T-helper 22 cell (primary cell): Measurements from ENCODE around the gene PGAP3.

ENCODE experiments used
- DNase-seq: peaks from one replicate; pipeline ENCODE4 v3.0.0-alpha.2; 2020; ENCODE audit warnings: low read depth

Gene PGAP3

DNA sequence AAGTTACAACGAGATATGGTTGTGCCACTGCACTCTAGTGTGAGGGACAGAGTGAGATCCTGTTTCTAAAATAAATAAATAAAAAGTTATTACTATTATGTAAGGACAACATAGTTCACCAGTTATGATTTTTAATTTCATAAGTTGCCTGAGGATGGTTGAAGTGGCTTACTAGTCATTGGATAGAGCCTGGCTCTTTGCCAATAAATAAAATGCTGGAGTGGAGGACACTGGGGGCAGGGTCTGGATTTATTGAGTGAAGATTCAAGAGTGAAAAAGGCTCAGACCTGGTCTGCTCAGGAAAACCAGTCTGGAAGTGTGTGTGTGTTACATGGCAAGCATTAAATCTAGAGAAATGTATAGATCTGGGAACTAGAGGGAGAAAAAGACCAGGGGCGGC, 48.8 kb downstream of the PGAP3 start:
- DNase-seq, result no peak

DNA sequence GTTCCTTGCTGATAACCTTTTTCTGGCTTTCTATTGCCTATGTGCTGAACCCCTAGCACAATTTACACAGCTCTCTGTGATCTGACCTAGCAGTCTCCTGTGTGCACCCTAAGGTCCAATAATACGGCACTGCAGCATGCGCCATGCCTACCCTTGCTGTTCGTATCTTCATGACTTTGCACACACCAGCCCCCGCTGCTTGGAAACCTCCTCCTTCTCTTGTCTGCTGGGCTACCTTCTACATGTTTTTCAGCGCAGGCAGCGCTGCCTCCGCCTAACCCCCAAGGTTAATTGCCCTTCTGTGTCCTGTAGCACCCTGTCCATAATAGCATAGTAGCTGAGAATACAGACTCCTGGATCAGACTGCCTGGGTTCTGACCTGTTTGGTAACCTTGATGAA, 49.5 kb downstream of the PGAP3 start:
- no peak for DNase-seq

DNA sequence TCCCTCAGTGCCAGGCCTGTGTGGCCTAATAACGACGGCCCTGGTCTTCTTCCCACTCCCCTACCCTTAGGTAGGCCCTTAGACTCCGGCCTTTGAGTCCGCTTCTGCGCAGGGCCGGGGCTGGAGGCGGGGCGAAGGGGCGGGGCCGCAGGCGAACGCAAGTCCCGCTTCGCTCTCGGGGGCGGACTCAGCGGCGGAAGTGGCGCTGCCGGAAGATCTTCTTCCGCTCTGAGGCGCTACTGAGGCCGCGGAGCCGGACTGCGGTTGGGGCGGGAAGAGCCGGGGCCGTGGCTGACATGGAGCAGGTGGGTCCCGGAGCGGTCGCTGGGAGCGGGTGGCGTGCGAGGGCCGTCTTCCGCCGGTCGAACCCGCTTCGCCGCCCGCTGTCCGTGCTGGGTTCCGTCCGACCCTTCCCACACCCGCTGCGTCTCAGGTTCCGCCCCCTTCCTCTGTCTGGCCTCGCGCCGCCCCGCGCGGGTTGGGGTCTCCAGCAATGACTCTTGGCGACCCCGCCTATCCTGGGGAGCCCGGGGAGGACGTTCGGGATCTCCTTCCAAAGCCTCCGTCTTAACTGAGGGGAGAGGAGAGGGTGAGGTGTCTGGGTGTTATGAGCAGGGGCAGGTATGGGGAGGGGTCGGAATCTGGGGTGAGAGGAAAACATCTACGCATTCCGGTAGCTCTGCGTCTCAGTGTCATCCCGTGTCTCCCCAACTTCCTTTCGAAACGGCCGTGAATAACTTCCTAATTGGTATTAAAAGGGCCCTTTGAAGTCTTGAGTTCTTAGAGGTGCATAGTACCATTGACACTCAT, 50.7 kb downstream of the PGAP3 start, which contains the start of gene STARD3:
TSS of gene STARD3 (plus strand) at position 218 of the 810 bp plus-strand sequence. CDS start 16,388 bp downstream, outside the sequence.
- DNase-seq, result peak; percentile 81

DNA sequence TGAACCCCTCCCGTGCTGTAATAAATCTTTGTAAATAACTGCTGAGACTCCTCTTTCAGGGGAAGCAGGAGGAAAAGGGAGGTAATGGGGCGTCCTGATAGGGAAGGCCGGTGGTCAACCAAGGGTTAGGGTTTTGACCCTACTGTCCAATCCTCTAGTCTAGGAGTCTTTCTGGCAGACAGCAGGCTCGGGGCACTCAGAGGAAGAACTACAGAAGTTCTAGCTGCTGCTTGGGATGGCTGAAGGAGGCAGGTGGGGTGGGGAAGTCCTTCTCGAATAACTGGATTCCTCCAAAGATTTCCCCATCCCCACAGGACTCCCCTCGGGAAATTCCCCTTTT, 51.3 kb downstream of the PGAP3 start:
- DNase-seq, result no peak

DNA sequence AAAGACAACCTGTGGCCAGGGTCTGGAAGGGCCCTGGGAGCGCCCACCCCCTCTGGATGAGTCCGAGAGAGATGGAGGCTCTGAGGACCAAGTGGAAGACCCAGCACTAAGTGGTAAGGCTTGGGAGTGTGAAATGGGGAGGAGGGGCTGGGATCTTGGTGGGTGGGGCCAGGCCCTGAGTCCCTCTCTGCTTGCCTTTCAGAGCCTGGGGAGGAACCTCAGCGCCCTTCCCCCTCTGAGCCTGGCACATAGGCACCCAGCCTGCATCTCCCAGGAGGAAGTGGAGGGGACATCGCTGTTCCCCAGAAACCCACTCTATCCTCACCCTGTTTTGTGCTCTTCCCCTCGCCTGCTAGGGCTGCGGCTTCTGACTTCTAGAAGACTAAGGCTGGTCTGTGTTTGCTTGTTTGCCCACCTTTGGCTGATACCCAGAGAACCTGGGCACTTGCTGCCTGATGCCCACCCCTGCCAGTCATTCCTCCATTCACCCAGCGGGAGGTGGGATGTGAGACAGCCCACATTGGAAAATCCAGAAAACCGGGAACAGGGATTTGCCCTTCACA, 52.2 kb downstream of the PGAP3 start:
- no peak for DNase-seq

DNA sequence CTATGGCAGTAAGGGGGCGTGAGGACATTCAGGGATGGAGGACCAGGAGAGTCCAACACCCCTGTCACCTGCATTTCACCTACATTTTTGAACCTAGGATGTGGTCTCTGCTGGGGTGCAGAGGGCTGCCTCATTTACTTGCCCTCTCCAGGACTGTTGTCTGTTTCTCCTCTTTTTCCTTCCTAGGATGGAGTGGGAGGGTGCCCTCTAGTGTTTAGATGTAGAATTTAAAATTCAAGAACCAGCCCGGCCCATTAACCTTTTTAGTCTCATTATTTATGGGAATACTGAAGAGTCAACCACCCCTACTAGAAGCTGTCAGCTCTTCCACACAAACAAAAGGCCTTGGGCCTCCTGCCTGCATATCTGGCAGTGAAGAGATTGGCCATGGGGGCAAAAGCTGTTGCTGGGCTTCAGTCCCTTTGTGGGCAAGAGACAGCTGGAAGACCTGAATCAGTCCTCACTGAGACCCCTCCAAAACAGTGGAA, 53.4 kb downstream of the PGAP3 start:
- no peak for DNase-seq

DNA sequence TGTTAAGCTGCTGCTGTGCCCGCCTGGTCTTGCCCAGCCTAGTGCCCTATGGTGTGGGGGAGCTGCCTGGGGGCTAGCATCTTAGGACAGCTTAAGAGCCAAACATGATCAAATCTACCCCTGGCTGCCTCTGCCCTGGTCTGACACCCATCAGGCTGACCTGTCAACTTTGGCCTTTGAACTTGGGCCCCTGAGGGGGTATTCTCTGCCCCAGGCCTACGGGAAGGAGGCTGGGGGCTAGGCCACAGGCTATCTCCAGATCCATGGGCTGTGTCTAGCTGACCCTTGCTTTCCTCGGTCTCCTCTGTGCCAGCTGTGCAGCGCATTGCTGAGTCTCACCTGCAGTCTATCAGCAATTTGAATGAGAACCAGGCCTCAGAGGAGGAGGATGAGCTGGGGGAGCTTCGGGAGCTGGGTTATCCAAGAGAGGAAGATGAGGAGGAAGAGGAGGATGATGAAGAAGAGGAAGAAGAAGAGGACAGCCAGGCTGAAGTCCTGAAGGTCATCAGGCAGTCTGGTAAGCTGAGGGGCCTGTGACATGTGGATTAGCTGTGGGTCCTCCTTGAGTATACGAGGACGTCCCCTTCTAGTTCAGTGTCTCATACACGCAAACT, 54.2 kb downstream of the PGAP3 start:
- no peak for DNase-seq

DNA sequence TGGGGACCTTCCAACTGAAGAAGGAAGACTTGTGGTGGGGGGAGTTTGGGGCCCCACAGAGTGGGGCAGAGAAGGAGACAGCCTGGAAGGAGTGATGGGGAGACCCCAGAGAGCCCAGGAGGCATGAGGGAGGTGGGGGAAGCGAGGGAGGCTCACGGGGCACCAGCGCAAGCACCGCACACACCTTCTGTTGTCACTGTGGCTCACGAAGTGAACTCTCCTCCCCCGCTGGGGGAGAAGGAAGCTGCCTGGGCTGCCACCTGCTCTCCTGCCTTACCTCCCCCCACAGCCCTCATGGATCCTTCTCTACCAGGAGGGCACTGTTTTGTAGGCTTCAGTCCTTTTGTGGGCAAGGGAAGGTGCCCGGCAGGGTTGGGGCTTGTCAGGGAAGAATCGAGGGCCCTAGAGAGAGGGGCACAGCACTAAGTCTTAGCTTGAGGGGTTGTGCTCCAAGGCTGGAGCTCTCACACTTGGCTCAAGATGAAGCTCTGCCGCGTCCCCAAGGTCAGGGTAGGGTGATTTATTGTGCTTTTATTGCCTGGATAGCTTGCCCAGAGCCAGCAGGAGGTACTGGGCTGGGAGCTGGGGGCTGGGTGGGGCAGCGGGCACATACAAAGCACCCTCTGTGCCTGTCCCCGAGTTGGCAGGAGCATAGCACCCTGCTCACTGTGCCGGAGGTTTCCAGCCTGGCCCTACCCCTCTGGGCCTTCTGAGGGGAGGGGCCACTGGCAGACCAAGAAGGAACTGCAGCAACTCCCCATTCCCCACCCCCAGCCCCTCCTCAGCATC, 55.5 kb downstream of the PGAP3 start:
- no peak for DNase-seq

DNA sequence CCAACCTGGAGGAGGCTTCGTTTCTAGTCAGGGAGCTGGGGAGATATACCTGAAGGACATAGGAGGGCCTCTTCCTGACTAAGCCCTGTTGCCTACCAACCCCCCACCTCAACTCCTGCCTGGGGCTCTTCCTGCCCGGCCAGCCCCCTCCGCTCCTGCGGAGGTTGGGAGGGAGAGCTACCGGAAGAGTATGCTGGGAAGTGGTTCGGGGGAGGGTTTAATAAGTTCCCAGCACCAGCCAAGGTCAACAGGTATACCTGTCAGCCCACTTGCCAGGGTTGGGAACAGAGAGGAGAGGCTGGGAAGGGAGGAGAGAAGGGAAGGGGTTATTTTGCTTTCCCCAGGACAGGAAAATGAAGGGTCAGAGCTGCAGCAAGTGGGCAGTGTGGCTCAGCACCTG, 56.5 kb downstream of the PGAP3 start:
- no peak for DNase-seq

DNA sequence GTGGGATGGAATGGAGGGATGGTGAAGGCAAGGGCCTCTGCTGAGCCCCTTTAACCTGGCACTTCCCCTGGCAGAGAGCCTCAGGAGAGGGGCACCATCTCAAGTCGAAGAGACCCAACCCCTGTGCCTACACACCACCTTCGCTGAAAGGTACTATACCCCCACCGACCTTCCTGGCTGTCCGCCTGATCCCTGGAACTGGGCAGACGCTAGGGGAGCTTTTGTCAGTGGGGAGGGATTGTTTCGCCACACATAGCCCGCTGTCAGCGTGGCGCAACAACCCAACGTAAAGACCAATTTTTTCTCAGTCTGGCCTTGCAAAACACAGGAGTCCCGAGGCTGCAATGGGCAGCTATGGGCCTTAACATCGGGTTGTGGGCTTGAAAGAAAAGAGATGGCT, 58.0 kb downstream of the PGAP3 start:
- no peak for DNase-seq

DNA sequence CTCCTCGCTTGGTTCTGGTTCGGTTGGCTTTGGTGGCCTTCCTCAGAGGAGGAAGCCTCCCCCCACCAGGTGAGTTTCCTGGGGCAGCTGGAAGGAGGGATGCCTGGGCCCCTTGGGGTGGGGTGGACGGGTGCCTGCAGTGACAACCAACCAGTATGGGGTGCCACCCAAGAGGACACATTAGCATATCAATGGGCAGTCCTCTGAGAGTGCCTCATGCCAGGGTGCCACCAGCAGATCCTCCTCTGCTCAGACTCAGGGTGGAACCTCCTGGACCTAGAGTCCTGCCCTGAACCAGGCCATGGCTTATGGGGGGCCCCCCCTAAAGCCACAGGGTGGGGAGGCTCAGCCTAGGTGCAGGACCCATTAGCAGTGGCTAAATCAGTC, 58.4 kb downstream of the PGAP3 start:
- DNase-seq, result no peak

DNA sequence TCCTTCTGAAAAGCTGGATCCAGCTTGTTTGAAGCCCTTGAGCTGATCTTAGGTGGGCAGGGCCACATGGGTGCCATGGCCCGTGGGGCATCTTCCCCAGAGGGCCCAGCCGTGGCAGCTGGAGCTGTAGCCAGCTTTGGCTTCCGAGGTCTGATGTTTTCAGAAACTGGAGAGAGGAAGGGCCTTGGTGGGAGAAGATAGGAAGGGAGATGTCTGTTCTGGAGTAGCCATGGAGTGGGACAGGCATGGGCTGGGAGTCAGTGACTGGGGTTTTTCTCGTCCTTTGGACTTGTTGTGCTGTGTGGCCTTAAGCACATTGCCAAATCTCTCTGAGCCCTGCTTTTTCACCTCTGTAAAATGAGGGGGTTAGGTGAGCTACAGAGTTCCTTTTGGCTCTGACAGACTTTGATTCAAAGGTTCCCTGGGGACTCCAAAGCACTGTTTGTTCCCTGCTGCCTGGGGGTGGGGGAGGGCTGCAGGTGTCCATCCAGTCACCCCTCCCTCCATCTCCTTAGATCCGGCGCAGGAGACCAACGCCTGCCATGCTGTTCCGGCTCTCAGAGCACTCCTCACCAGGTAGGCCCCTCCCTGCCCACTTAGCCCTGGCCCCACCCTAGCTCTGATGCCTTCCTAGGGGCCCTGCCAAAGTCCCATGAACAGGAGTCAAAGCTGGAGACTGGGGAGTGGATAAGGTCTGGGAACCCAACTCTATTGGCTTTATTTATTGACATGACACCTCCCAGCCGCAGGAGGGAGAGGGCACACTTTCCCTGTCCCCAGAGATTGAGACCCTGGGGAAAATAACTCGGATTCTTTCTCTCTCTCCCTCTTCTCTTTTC, 59.0 kb downstream of the PGAP3 start:
- DNase-seq, result no peak

DNA sequence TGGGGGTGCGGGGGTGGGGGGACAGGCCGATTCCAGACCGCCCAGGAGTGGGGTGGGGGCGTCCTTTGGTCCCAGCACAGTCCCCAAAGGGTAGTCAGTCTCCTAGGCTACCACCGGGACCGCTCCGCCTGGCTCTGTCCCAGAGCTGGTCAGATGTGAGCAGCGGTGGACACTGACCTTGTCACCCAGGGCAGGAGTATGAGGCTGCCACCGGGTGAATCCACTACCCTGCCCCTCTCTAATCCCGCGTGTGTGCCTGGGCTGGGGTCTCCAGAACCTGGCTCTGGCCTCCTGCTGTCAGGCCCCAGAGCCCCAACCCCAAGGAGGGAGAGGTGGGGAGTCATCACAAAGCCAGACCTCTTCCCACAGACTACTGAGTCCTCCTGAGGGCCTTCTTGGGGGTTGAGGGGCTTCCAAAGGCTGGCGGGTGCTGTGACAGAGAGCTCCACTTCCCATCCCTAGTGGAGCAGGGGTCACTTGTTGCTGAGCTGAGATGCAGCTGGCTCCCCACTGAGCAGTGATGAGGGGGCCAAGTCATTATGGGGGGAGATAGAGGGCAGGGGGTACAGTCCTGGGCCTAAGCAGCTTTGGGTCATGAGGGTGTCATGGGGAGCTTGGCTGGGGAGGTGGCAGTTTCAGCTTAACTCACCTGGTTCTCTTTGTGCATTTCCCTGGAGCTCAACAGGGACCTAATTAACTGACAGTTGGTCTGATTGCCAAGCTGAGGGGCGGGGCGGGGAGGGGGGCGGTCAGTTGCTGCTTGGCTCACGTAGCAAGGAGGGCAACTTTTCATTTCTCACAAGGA, 59.9 kb downstream of the PGAP3 start:
- no peak for DNase-seq

DNA sequence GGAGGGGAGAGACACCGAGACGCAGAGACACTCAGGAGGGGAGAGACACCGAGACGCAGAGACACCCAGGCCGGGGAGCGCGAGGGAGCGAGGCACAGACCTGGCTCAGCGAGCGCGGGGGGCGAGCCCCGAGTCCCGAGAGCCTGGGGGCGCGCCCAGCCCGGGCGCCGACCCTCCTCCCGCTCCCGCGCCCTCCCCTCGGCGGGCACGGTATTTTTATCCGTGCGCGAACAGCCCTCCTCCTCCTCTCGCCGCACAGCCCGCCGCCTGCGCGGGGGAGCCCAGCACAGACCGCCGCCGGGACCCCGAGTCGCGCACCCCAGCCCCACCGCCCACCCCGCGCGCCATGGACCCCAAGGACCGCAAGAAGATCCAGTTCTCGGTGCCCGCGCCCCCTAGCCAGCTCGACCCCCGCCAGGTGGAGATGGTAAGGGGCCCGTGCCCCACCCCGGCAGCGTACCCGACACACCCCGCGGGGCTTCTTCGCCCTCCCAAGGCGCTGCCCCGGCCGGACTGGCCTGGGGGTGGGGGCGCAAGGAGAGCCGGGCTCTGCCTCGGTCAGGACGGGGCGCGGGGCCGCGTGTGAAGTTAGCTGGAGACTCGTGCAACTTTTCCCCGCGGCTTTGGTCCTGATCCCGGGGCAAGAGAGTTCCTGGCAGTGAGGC, 60.7 kb downstream of the PGAP3 start:
- no peak for DNase-seq

DNA sequence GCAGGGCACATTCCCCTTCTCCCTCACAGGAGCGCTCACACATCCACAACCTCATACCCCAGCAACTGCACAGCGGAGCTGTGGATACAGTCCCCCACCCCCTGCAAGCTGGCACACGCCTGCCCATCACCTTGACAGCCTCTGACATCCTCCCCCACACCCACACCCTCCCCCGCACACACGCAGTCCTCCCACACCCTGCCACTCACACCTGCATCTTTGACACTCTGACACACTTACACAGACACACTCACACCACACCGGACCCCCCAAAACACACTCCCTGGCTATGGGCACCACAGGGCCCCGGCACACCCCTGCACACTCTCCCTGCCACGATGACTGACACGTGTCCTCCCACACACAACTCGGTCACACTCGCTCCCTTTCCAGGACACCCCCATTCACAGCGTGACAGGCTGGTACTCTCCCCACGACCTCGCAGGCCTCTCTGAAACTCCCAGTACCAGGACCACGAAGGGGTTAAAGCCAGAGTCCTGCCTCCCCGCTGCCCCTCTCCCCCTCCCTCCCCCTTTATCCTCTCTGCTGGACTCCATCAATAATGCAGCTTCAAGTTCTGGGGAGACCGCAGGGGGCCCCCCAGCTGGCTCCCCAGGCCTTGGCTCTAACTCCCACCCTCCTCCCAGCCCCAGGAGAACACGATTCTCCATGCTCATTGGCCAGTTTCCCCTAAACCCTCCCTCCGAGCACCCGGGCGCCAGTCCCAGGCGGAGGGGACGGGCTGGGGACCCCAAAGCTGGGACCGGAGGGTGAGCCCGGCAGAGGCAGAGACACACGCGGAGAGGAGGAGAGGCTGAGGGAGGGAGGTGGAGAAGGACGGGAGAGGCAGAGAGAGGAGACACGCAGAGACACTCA, 61.4 kb downstream of the PGAP3 start, which contains the start of gene PPP1R1B:
TSS of gene PPP1R1B (plus strand) at position 782 of the 876 bp plus-strand sequence. CDS start 441 bp downstream, outside the sequence.
- DNase-seq, result no peak

DNA sequence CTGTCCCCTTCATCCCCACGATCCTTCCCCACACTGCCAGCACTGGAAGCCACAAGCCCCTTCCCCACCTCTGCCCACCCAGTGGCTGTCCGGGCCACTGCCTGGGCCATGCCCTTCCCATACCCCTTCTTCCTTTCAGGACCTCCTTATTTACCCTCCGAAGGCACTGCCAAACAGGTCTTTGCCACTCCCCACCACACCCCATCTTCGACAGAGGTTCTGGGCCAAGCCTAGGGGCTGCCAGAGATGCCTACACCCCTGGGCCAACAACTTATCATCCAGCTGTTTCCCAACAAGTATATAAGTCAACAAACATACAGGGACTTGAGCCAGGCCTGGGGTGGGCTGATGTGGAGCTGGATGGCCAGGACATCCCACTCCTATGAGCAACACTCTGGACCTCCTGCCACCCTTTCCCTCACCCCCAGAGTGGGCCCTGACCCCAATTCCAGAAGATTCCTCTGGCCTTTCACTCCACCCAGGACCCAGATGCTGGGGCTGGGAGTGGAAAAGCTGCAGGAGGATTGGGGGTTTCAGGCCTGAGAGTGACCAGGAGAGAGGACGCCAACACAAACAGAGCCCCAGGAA, 62.6 kb downstream of the PGAP3 start:
- DNase-seq, result no peak

DNA sequence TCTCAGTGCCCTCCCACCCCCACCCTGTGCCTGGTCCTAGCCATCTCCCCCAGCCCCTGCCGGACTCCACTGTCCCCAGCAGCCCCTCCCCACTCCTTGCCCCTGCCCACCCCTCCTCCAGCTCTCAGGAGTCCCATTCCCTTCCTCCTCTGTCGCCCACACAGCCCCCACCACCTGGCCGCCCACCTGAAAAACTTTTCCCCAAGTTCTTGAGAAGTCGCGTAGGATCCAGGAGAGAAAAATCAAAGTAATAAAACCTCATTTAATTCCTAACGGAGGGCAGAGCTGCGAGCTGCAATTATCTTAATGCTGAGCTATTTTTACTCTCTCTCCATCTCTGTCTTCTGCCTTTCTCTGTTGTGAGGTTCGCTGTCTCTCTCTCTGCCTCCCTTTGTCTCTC, 63.5 kb downstream of the PGAP3 start:
- DNase-seq, result no peak

DNA sequence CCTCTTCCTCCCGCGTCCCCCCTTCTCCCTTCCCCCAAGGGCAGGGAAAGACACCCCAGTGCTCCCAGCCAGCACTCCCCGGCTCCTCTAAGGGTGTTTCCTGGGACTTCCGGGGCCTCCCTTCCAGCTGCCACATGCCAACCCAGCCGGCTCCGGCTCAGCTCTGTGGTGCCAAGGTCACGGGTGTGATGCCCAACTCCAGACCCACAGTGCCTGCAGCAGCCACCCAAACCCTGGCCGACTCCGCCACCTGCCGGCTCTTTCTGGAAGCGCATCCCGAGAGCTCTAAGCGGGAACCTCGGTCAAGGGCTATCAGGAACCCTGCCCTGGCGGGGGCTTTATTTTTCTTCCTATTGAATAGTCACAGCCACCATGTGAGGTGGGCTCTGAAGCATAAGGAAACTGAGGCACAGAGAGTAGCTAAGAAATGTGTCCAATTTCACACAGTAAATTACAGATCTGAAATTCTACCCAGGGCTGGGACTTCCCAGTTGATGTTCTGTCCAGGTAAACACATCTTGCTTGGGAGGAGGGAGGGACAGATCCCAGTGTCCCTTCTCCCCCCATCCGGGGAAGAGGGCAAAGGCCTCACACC, 64.4 kb downstream of the PGAP3 start:
- peak; percentile 57 for DNase-seq
